ENCODE measurements around the gene TLR9.

DNA sequence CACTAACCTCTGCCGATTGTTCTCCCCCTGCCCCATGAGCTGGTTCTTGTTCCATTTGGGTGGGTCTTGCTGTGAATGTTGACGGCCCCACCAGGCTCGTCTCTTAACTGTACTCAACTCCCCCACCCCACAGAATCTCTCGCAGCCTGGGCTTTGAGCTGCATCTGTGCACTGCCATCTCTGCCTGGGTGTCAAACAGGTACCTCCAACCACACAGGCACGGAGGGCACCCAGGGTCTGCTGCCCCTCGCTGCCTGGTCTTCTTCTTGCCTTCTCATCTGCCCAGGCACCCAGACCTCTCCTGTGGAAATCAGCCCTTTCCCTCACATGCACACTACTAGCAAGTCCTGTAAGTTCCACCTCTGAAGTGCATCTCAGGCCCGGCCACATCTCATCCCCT lies 10.1 kb downstream of the TLR9 start:
- TF ChIP-seq ZFP30 (CRISPR knock-in tag; IDR thresholded peaks at IDR 0.05; ENCODE audit: borderline replicate concordance) (no peak), POLR2A (conservative IDR thresholded peaks at IDR 0.05) (no peak), ZNF75A (CRISPR knock-in tag; IDR thresholded peaks at IDR 0.05) (no peak), POLR2AphosphoS5 (IDR thresholded peaks at IDR 0.05; ENCODE audit: control insufficient read depth, insufficient read depth, low read depth, low read length) (no peak), EP300 (IDR thresholded peaks at IDR 0.05; ENCODE audit: low read length) (no peak), EZH2 (IDR thresholded peaks at IDR 0.05; ENCODE audit: borderline replicate concordance, low read depth, low read length) (no peak), BRD4 (IDR thresholded peaks at IDR 0.05) (no peak), ZNF324 (CRISPR knock-in tag; IDR thresholded peaks at IDR 0.05) (no peak), ARID2 (IDR thresholded peaks at IDR 0.05) (no peak), YY1 (IDR thresholded peaks at IDR 0.05; ENCODE audit: borderline replicate concordance in 1 of 3, control insufficient read depth in 1 of 3, extremely low read depth in 1 of 3, insufficient read depth in 3 of 3, insufficient read length in 1 of 3, insufficient replicate concordance in 2 of 3, low read depth in 1 of 3, low read length in 2 of 3) (no peak), SPI1 (IDR thresholded peaks at IDR 0.05; ENCODE audit: borderline replicate concordance, low read depth, low read length) (no peak), BDP1 (IDR thresholded peaks at IDR 0.05; ENCODE audit: insufficient read depth, insufficient read length) (no peak), SMARCC2 (IDR thresholded peaks at IDR 0.05; ENCODE audit: low read depth) (no peak)
- TF ChIP-seq, protein P1, sequence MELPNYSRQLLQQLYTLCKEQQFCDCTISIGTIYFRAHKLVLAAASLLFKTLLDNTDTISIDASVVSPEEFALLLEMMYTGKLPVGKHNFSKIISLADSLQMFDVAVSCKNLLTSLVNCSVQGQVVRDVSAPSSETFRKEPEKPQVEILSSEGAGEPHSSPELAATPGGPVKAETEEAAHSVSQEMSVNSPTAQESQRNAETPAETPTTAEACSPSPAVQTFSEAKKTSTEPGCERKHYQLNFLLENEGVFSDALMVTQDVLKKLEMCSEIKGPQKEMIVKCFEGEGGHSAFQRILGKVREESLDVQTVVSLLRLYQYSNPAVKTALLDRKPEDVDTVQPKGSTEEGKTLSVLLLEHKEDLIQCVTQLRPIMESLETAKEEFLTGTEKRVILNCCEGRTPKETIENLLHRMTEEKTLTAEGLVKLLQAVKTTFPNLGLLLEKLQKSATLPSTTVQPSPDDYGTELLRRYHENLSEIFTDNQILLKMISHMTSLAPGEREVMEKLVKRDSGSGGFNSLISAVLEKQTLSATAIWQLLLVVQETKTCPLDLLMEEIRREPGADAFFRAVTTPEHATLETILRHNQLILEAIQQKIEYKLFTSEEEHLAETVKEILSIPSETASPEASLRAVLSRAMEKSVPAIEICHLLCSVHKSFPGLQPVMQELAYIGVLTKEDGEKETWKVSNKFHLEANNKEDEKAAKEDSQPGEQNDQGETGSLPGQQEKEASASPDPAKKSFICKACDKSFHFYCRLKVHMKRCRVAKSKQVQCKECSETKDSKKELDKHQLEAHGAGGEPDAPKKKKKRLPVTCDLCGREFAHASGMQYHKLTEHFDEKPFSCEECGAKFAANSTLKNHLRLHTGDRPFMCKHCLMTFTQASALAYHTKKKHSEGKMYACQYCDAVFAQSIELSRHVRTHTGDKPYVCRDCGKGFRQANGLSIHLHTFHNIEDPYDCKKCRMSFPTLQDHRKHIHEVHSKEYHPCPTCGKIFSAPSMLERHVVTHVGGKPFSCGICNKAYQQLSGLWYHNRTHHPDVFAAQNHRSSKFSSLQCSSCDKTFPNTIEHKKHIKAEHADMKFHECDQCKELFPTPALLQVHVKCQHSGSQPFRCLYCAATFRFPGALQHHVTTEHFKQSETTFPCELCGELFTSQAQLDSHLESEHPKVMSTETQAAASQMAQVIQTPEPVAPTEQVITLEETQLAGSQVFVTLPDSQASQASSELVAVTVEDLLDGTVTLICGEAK (IDR thresholded peaks at IDR 0.05): no peak
- TF ChIP-seq, protein P1 (CRISPR knock-in tag; IDR thresholded peaks at IDR 0.05): no peak

Data from K562 (cell line).